Activated naive CD4-positive, alpha-beta T cell treated with anti-CD3 and anti-CD28 coated beads, Interleukin-2, amount 10 ng/mL, durations not matched to agents 7 days and 5 days (primary cell): ENCODE data around the gene TET2.

ENCODE experiments used
- CTCF ChIA-PET: fragments of 350-600 bp; sonication (Branson Sonifier 250); formaldehyde crosslinking; loops from one replicate; lab custom pipeline; 2021; ENCODE audit warnings: antibody characterized with exemption; lab: Charles Lee
- DNase-seq: peaks from one replicate; pipeline ENCODE4 v3.0.0-alpha.2; 2020
- H3K27ac Mint-ChIP-seq: one replicate; pipeline ENCODE4 v1.8.0; 2021; ENCODE audit warnings: mild to moderate bottlenecking, moderate library complexity, mixed read lengths
- H3K27me3 Mint-ChIP-seq: one replicate; pipeline ENCODE4 v1.8.0; 2021; ENCODE audit warnings: mild to moderate bottlenecking, mixed read lengths
- H3K36me3 Mint-ChIP-seq: one replicate; pipeline ENCODE4 v1.8.0; 2021; ENCODE audit warnings: mixed read lengths
- H3K4me1 Mint-ChIP-seq: one replicate; pipeline ENCODE4 v1.8.0; 2021; ENCODE audit warnings: mixed read lengths
- H3K4me3 Mint-ChIP-seq: one replicate; pipeline ENCODE4 v1.8.0; 2021; ENCODE audit warnings: mild to moderate bottlenecking, moderate library complexity, mixed read lengths
- H3K9me3 Mint-ChIP-seq: one replicate; pipeline ENCODE4 v1.8.0; 2021; ENCODE audit warnings: mixed read lengths

TET2 gene

DNA sequence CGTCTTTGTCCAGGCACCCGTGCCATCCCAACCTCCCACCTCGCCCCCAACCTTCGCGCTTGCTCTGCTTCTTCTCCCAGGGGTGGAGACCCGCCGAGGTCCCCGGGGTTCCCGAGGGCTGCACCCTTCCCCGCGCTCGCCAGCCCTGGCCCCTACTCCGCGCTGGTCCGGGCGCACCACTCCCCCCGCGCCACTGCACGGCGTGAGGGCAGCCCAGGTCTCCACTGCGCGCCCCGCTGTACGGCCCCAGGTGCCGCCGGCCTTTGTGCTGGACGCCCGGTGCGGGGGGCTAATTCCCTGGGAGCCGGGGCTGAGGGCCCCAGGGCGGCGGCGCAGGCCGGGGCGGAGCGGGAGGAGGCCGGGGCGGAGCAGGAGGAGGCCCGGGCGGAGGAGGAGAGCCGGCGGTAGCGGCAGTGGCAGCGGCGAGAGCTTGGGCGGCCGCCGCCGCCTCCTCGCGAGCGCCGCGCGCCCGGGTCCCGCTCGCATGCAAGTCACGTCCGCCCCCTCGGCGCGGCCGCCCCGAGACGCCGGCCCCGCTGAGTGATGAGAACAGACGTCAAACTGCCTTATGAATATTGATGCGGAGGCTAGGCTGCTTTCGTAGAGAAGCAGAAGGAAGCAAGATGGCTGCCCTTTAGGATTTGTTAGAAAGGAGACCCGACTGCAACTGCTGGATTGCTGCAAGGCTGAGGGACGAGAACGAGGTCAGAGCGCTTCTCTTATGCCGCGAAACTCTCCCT is at the start of gene TET2:
TSS of gene TET2 (plus strand) at position 601 of the 740 bp plus-strand sequence. CDS start 87,067 bp downstream, outside the sequence.
- Mint-ChIP-seq H3K27ac (peak within 1 kb of the TSS; percentile 98), H3K4me1 (peaks cover 37% of the 10 kb centered on the region), H3K9me3 (no peaks in the 10 kb centered on the region), H3K27me3 (peaks cover 8% of the 10 kb centered on the region), H3K36me3 (peaks cover 11% of the 10 kb centered on the region), H3K4me3 (peak within 1 kb of the TSS; percentile 96)
- peak; percentile 88 for DNase-seq
- CTCF ChIA-PET = interaction anchor here (1.2 kb wide), 1 partner anchor 327 kb away, joined by 9 read pairs; the partner anchor contains the start of gene PPA2

- DNase-seq = no peak
- Mint-ChIP-seq H3K27ac (no peak overlapping the region), H3K4me1 (no peaks in the 10 kb centered on the region), H3K4me3 (no peak overlapping the region), H3K36me3 (no peaks in the 10 kb centered on the region), H3K9me3 (peaks cover 9% of the 10 kb centered on the region), H3K27me3 (peaks cover under 1% of the 10 kb centered on the region)
- CTCF ChIA-PET = no interaction called here
Observed at GRCh38 chr4:105102016-105102415, 44.7 kb upstream of the TET2 start.

DNA sequence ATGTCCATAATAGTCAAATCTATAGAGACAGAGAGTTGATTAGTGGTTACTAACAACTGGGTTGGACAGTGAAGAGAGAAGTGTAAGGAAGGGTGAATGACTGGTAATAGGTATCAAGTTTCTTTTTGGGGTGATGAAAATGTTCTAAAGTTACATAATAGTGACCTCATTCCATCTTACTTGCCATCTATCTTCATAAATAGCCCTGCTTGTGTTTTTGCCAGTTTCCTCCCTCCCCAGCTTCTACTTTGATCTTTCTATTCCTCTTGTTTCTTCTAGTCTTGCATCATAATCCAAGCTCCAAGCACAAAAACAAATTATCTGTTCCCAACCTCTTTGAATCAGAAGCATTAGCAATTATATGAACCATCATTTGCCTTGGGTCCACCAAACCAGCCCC is 40.2 kb upstream of the TET2 start:
- no peaks in the 10 kb centered on the region for H3K4me1 Mint-ChIP-seq
- no peak for DNase-seq
- CTCF ChIA-PET = no interaction called here
- H3K27me3 Mint-ChIP-seq = peaks cover 5% of the 10 kb centered on the region
- no peak overlapping the region for H3K27ac Mint-ChIP-seq
- H3K4me3 Mint-ChIP-seq = no peak overlapping the region
- no peaks in the 10 kb centered on the region for H3K9me3 Mint-ChIP-seq
- no peaks in the 10 kb centered on the region for H3K36me3 Mint-ChIP-seq

- no peak for DNase-seq
- Mint-ChIP-seq H3K27me3 (peaks cover 5% of the 10 kb centered on the region), H3K9me3 (no peaks in the 10 kb centered on the region), H3K4me3 (no peak overlapping the region), H3K4me1 (no peaks in the 10 kb centered on the region), H3K36me3 (no peaks in the 10 kb centered on the region), H3K27ac (no peak overlapping the region)
- CTCF ChIA-PET = no interaction called here
Observed at GRCh38 chr4:105107095-105107856, 39.4 kb upstream of the TET2 start.

GRCh38 chr4:105108971-105109370 is 37.7 kb upstream of the TET2 start:
- no peaks in the 10 kb centered on the region for H3K36me3 Mint-ChIP-seq
- CTCF ChIA-PET = interaction anchor here (0.6 kb wide), 1 partner anchor 248 kb away, joined by 3 read pairs; no protein-coding TSS in a partner anchor
- no peaks in the 10 kb centered on the region for H3K9me3 Mint-ChIP-seq
- H3K27ac Mint-ChIP-seq = no peak overlapping the region
- H3K4me1 Mint-ChIP-seq = no peaks in the 10 kb centered on the region
- no peak overlapping the region for H3K4me3 Mint-ChIP-seq
- DNase-seq = no peak
- H3K27me3 Mint-ChIP-seq = peaks cover 5% of the 10 kb centered on the region

- CTCF ChIA-PET = no interaction called here
- Mint-ChIP-seq H3K4me3 (no peak overlapping the region), H3K27ac (no peak overlapping the region), H3K4me1 (no peaks in the 10 kb centered on the region), H3K36me3 (no peaks in the 10 kb centered on the region), H3K9me3 (no peaks in the 10 kb centered on the region), H3K27me3 (peaks cover 7% of the 10 kb centered on the region)
- DNase-seq = no peak
Observed at GRCh38 chr4:105112274-105112673, 34.4 kb upstream of the TET2 start.

DNA sequence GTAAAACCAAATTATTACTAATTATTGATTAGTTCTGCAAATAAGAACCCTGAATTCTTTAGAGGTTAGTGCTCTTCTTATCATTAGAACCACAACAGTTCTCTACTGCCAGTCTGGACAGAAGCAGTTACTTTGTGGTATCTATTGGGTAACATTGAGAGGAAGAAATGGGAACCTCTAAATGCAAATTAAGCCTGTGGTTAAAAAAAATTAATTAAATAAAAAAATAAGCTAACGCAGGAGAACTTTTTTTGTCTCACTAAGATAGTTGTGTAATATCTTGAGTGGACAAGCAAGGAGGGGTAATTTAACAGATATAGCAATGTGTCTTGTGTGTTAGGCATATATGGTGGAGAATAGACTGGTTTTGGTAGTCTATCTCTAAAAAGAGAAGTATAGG is 32.9 kb upstream of the TET2 start:
- Mint-ChIP-seq H3K27ac (no peak overlapping the region), H3K4me1 (no peaks in the 10 kb centered on the region), H3K4me3 (no peak overlapping the region), H3K36me3 (no peaks in the 10 kb centered on the region), H3K9me3 (no peaks in the 10 kb centered on the region), H3K27me3 (peaks cover 5% of the 10 kb centered on the region)
- no peak for DNase-seq
- CTCF ChIA-PET = no interaction called here

DNA sequence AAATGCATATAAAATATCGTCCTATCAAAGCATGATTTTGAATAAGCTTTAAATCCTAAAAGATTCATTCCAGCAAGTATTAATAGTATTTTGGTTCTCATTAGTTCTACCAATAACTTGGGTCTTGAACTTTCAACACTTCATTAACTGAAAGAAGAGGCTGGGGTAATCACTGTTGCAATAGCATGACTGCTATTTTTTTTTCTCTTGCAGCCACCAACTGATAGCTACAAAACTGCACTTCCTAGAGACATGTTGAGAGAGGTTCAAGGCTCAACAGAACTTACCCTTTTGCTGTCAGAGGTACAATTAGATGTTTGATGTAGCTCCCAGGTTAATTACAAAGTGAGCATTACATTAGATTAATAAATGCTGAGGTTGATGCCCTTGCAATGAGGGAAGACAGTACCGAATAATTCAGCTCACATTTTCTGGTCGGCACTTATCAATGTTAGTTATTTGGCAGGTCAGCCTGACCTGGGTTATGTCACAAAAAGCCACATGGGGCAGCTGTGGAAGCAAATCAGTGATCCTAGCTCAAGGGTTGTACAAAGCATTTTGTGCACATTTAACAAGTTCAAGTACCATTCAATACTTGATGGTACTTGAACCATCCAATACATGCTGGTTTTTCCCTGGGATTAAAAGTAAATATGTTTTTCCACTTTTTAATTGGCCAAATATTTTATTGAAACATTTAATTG is 29.9 kb upstream of the TET2 start:
- H3K4me1 Mint-ChIP-seq = no peaks in the 10 kb centered on the region
- CTCF ChIA-PET = no interaction called here
- no peaks in the 10 kb centered on the region for H3K36me3 Mint-ChIP-seq
- no peak overlapping the region for H3K4me3 Mint-ChIP-seq
- no peaks in the 10 kb centered on the region for H3K9me3 Mint-ChIP-seq
- no peak for DNase-seq
- H3K27me3 Mint-ChIP-seq = peaks cover 5% of the 10 kb centered on the region
- H3K27ac Mint-ChIP-seq = no peak overlapping the region

GRCh38 chr4:105119356-105119755 is 27.3 kb upstream of the TET2 start:
- Mint-ChIP-seq H3K27ac (no peak overlapping the region), H3K4me3 (no peak overlapping the region), H3K36me3 (no peaks in the 10 kb centered on the region), H3K9me3 (no peaks in the 10 kb centered on the region), H3K4me1 (no peaks in the 10 kb centered on the region), H3K27me3 (peaks cover 2% of the 10 kb centered on the region)
- DNase-seq = no peak
- CTCF ChIA-PET = no interaction called here

GRCh38 chr4:105120626-105121025 is 26.1 kb upstream of the TET2 start:
- H3K36me3 Mint-ChIP-seq = no peaks in the 10 kb centered on the region
- no peaks in the 10 kb centered on the region for H3K27me3 Mint-ChIP-seq
- H3K27ac Mint-ChIP-seq = no peak overlapping the region
- no peak overlapping the region for H3K4me3 Mint-ChIP-seq
- no peaks in the 10 kb centered on the region for H3K4me1 Mint-ChIP-seq
- no peaks in the 10 kb centered on the region for H3K9me3 Mint-ChIP-seq
- no peak for DNase-seq
- CTCF ChIA-PET = no interaction called here

GRCh38 chr4:105122350-105122749 is 24.3 kb upstream of the TET2 start:
- Mint-ChIP-seq H3K36me3 (no peaks in the 10 kb centered on the region), H3K27me3 (no peaks in the 10 kb centered on the region), H3K27ac (no peak overlapping the region), H3K4me1 (no peaks in the 10 kb centered on the region), H3K9me3 (no peaks in the 10 kb centered on the region), H3K4me3 (no peak overlapping the region)
- no peak for DNase-seq
- CTCF ChIA-PET = no interaction called here

- Mint-ChIP-seq H3K27me3 (no peaks in the 10 kb centered on the region), H3K9me3 (no peaks in the 10 kb centered on the region), H3K36me3 (no peaks in the 10 kb centered on the region), H3K4me3 (no peak overlapping the region), H3K4me1 (no peaks in the 10 kb centered on the region), H3K27ac (no peak overlapping the region)
- CTCF ChIA-PET = no interaction called here
- no peak for DNase-seq
Observed at GRCh38 chr4:105126311-105127169, 20.1 kb upstream of the TET2 start.

DNA sequence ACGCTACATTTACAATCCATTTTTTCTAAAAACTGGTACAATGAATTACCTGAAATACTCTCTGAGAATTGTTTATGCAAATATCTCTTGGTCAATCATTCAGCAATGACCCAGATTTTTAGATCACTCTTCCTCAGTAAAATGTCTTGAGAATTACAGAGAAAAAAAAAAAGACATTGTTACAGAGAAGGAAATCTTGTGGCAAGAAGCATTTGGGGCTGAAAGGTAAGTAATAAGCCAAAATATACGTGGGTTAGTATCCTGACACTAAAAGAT is 19.6 kb upstream of the TET2 start:
- no peak for DNase-seq
- no peak overlapping the region for H3K27ac Mint-ChIP-seq
- H3K9me3 Mint-ChIP-seq = no peaks in the 10 kb centered on the region
- H3K36me3 Mint-ChIP-seq = no peaks in the 10 kb centered on the region
- no peaks in the 10 kb centered on the region for H3K4me1 Mint-ChIP-seq
- H3K27me3 Mint-ChIP-seq = no peaks in the 10 kb centered on the region
- CTCF ChIA-PET = no interaction called here
- no peak overlapping the region for H3K4me3 Mint-ChIP-seq

GRCh38 chr4:105128208-105128607 is 18.5 kb upstream of the TET2 start:
- Mint-ChIP-seq H3K4me1 (no peaks in the 10 kb centered on the region), H3K27me3 (no peaks in the 10 kb centered on the region), H3K36me3 (no peaks in the 10 kb centered on the region), H3K4me3 (no peak overlapping the region), H3K9me3 (no peaks in the 10 kb centered on the region), H3K27ac (no peak overlapping the region)
- CTCF ChIA-PET = no interaction called here
- no peak for DNase-seq
